GM23338 (cell line): ENCODE results near the gene ADAMTS19. TPM values are rescaled to one million over a fixed set of nuclear protein-coding genes. Genes with fewer than 3 reads are reported as not detected.
"Not testable (repeated sequence)": the region's sequence is repeated elsewhere in the genome, so short reads cannot be mapped to it uniquely, and the experiment has no call there.

ENCODE experiments used
- ATAC-seq: fragments of 200-7000 bp; cut with Tn5 transposase; 3 replicates; pipeline ENCODE4 v1.9.1; 2020
- DNase-seq: peaks from one replicate; pipeline ENCODE4 v3.0.0-alpha.2; 2015; ENCODE audit warnings: low spot score
- H2AFZ ChIP-seq: fragments of 200-600 bp; sonication (generic); 2 replicates; pipeline ENCODE4 v1.8.0; 2016; ENCODE audit warnings: antibody characterized with exemption, mild to moderate bottlenecking, moderate library complexity
- H3F3A ChIP-seq: fragments of 200-600 bp; sonication (generic); replicated peaks from 2 replicates; pipeline ENCODE4 v1.8.0; 2017; ENCODE audit warnings: antibody characterized with exemption, mixed run types, low read depth
- H3K27ac ChIP-seq: fragments of 200-600 bp; sonication (generic); 2 replicates; pipeline ENCODE4 v1.6.1; 2016; ENCODE audit warnings: low read depth
- H3K27me3 ChIP-seq: fragments of 200-600 bp; sonication (generic); 2 replicates; pipeline ENCODE4 v1.8.0; 2016; ENCODE audit warnings: mild to moderate bottlenecking, mixed run types, moderate library complexity; ENCODE audit not compliant: insufficient read depth
- H3K36me3 ChIP-seq: fragments of 200-600 bp; sonication (generic); 2 replicates; pipeline ENCODE4 v1.8.0; 2016; ENCODE audit warnings: mild to moderate bottlenecking; ENCODE audit not compliant: insufficient read depth
- H3K4me1 ChIP-seq: fragments of 200-600 bp; sonication (generic); 2 replicates; pipeline ENCODE4 v1.8.0; 2016; ENCODE audit warnings: mild to moderate bottlenecking, moderate library complexity; ENCODE audit not compliant: insufficient read depth
- H3K4me2 ChIP-seq: fragments of 200-600 bp; sonication (generic); 2 replicates; pipeline ENCODE4 v1.7.1; 2017; ENCODE audit warnings: mixed run types
- H3K4me3 ChIP-seq: fragments of 200-600 bp; sonication (generic); 2 replicates; pipeline ENCODE4 v1.6.1; 2016; ENCODE audit warnings: mixed run types
- H3K79me2 ChIP-seq: fragments of 200-600 bp; sonication (generic); replicated peaks from 2 replicates; pipeline ENCODE4 v1.8.0; 2017; ENCODE audit warnings: mild to moderate bottlenecking; ENCODE audit not compliant: insufficient read depth
- H3K9me2 ChIP-seq: fragments of 200-600 bp; sonication (generic); 2 replicates; pipeline ENCODE4 v1.8.0; 2017; ENCODE audit not compliant: insufficient read depth
- H4K20me1 ChIP-seq: fragments of 200-600 bp; sonication (generic); replicated peaks from 2 replicates; pipeline ENCODE4 v1.8.0; 2017; ENCODE audit warnings: mild to moderate bottlenecking; ENCODE audit not compliant: insufficient read depth
- H3K27ac Mint-ChIP-seq: 2 replicates; pipeline ENCODE4 v1.8.0; 2020; ENCODE audit warnings: inconsistent platforms, mild to moderate bottlenecking, moderate library complexity, mixed read lengths
- H3K27me3 Mint-ChIP-seq: 3 replicates; pipeline ENCODE4 v1.8.0; 2022; ENCODE audit warnings: low read depth, mild to moderate bottlenecking, moderate library complexity, mixed read lengths, inconsistent platforms; ENCODE audit not compliant: insufficient read depth, poor library complexity
- H3K36me3 Mint-ChIP-seq: 3 replicates; pipeline ENCODE4 v1.8.0; 2021; ENCODE audit warnings: low read depth, mild to moderate bottlenecking, inconsistent platforms, moderate library complexity, mixed read lengths
- H3K4me1 Mint-ChIP-seq: 3 replicates; pipeline ENCODE4 v1.8.0; 2020; ENCODE audit warnings: mild to moderate bottlenecking, inconsistent platforms, mixed read lengths
- H3K4me3 Mint-ChIP-seq: 3 replicates; pipeline ENCODE4 v1.8.0; 2021; ENCODE audit warnings: moderate library complexity, mild to moderate bottlenecking, inconsistent platforms, mixed read lengths
- H3K9me3 Mint-ChIP-seq: 3 replicates; pipeline ENCODE4 v1.8.0; 2020; ENCODE audit warnings: moderate library complexity, mild to moderate bottlenecking, inconsistent platforms, mixed read lengths
- NANOG ChIP-seq: IDR thresholded peaks from 2 replicates; pipeline ENCODE4 v1.6.1; 2016; ENCODE audit warnings: antibody characterized with exemption, borderline replicate concordance
- ZNF462 ChIP-seq: fragments of 250-450 bp; sonication (Bioruptor Pico); IDR thresholded peaks from 2 replicates; pipeline ENCODE4 v1.5.0; 2020; ENCODE audit warnings: mild to moderate bottlenecking, moderate library complexity
- polyA plus RNA-seq: library from polyadenylated mRNA; unstranded; fragments of >200 nt; fragmentation: Nextera tagmentation; extraction: Ambion mirVana; gene quantifications from 2 replicates; pipeline ENCODE4 v1.2.1, GENCODE V29; 2016
- total RNA-seq: library from RNA; depleted of rRNA; stranded (reverse); fragments of >200 nt; shearing (Covaris generic); gene quantifications from 2 replicates; pipeline ENCODE4 v1.2.3, GENCODE V29; 2014

The ADAMTS19 gene
- total and polyA plus RNA-seq, 2 experiments from 2014 or later, result 6.0 to 27.4 TPM

GRCh38 chr5:129630101-129630500, 170.0 kb downstream of the ADAMTS19 start (continued):
- no peak for TF ChIP-seq ZNF462 (CRISPR knock-in tag)

GRCh38 chr5:129631961-129632360, 171.9 kb downstream of the ADAMTS19 start:
- no peak for ATAC-seq
- H3K36me3 Mint-ChIP-seq, result peaks cover 33% of the 10 kb centered on the region
- TF ChIP-seq NANOG (no peak), ZNF462 (CRISPR knock-in tag) (no peak)
- H3K27ac Mint-ChIP-seq, result no peak overlapping the region
- H3K27me3 Mint-ChIP-seq, result no peaks in the 10 kb centered on the region
- no peaks in the 10 kb centered on the region for H3K4me1 Mint-ChIP-seq
- Histone ChIP-seq H3K36me3 (no peaks in the 10 kb centered on the region; the same call in 1 of the 2 replicates), H3K27me3 (no peaks in the 10 kb centered on the region), H3F3A (no peaks in the 10 kb centered on the region), H3K4me3 (no peak overlapping the region), H3K27ac (no peak overlapping the region), H3K79me2 (no peaks in the 10 kb centered on the region), H3K4me1 (no peaks in the 10 kb centered on the region), H3K4me2 (no peak overlapping the region), H4K20me1 (no peaks in the 10 kb centered on the region), H3K9me2 (no peaks in the 10 kb centered on the region), H2AFZ (no peak overlapping the region)
- no peak overlapping the region for H3K4me3 Mint-ChIP-seq
- DNase-seq, result no peak
- H3K9me3 Mint-ChIP-seq, result no peaks in the 10 kb centered on the region; the same call in 2 of the 3 replicates

- peaks cover 22% of the 10 kb centered on the region; the same call in 2 of the 3 replicates for H3K36me3 Mint-ChIP-seq
- H3K9me2 ChIP-seq, H3K79me2 ChIP-seq, H3K4me1 ChIP-seq, H3K9me3 Mint-ChIP-seq, H3K4me3 ChIP-seq, H3F3A ChIP-seq, H3K27ac Mint-ChIP-seq, H3K27me3 Mint-ChIP-seq, H3K4me2 ChIP-seq, H4K20me1 ChIP-seq, H3K4me3 Mint-ChIP-seq, H3K36me3 ChIP-seq, H3K4me1 Mint-ChIP-seq, H3K27me3 ChIP-seq, H3K27ac ChIP-seq, DNase-seq, H2AFZ ChIP-seq, ATAC-seq: not testable (repeated sequence)
Observed at GRCh38 chr5:129637501-129637900, 177.4 kb downstream of the ADAMTS19 start.
